K562 (cell line): Measurements from ENCODE around the gene CYP46A1. TPM values are rescaled to one million over a fixed set of nuclear protein-coding genes. Genes with fewer than 3 reads are reported as not detected.

Experiments used
- CGGBP1 ChIP-seq: fragments of 250-450 bp; sonication (Bioruptor Pico); IDR thresholded peaks from 2 replicates; pipeline ENCODE4 v1.9.0; 2021; ENCODE audit warnings: mild to moderate bottlenecking
- ETS1 ChIP-seq: conservative IDR thresholded peaks from 2 replicates; pipeline ENCODE4 v1.6.1; 2011; ENCODE audit warnings: low read depth, mild to moderate bottlenecking, low read length; ENCODE audit not compliant: control insufficient read depth
- FOXM1 ChIP-seq, 2 experiments: fragments of 450-650 bp in 1 of 2; sonication (generic) in 1 of 2; formaldehyde crosslinking in 1 of 2; IDR thresholded peaks; 2 replicates each; pipeline versions ENCODE4 v1.6.1 to v1.9.0; 2017 to 2022; ENCODE audit warnings: low read depth in 2 of 2, mild to moderate bottlenecking in 2 of 2, missing genetic modification reagents in 1 of 2, moderate library complexity in 1 of 2
- HINFP ChIP-seq: fragments of 450-650 bp; conservative IDR thresholded peaks from 2 replicates; pipeline ENCODE4 v1.6.1; 2016; ENCODE audit warnings: missing genetic modification characterization, low read depth, mild to moderate bottlenecking, control low read depth, missing compliant biosample characterization
- KHSRP ChIP-seq: fragments of 450-650 bp; IDR thresholded peaks from 2 replicates; pipeline ENCODE4 v1.6.1; 2017
- NFIC ChIP-seq: fragments of 450-650 bp; IDR thresholded peaks from 2 replicates; pipeline ENCODE4 v1.6.1; 2017; ENCODE audit warnings: mild to moderate bottlenecking, inconsistent platforms
- NR2F6 ChIP-seq: fragments of 450-650 bp; formaldehyde crosslinking; IDR thresholded peaks from 2 replicates; pipeline ENCODE4 v1.4.0; 2020; ENCODE audit warnings: mild to moderate bottlenecking
- ZNF644 ChIP-seq: fragments of 200-800 bp; sonication (Bioruptor generic); IDR thresholded peaks from 2 replicates; pipeline ENCODE4 v1.6.1; 2016; ENCODE audit warnings: low read depth, missing genetic modification characterization, missing compliant biosample characterization
- polyA plus RNA-seq, 8 experiments: library from polyadenylated mRNA; depleted of rRNA in 4 of 8; stranded (reverse) in 5 of 8; unstranded in 3 of 8; fragments of >200 nt; fragmentation: Nextera tagmentation in 2 of 8; fragmentation: Illumina TruSeq in 1 of 8; extraction: Ambion mirVana in 2 of 8; extraction: Trizol in 1 of 8; gene quantifications; 2 replicates each; pipeline versions ENCODE4 v1.2.1 to v1.2.3, GENCODE V29; 2011 to 2014; ENCODE audit warnings: inconsistent platforms in 1 of 8, missing spikeins in 1 of 8
- total RNA-seq, 7 experiments: library from RNA; depleted of rRNA in 6 of 7; stranded (reverse); fragments of >200 nt in 6 of 7; fragmentation: Illumina TruSeq in 2 of 7; extraction: Trizol in 2 of 7; gene quantifications; 2 replicates each; pipeline versions ENCODE4 v1.2.1 to v1.2.3, GENCODE V29; 2011 to 2021; ENCODE audit warnings: low replicate concordance in 1 of 7

The CYP46A1 gene
- total and polyA plus RNA-seq, 9 of the 15 experiments (the other 6 are each of a cell fraction or from before 2014, with no cell fraction given) = not detected

GRCh38 chr14:99676657-99677056 is 7.4 kb upstream of the CYP46A1 start (continued):
- TF ChIP-seq CGGBP1 (CRISPR knock-in tag) (no peak), ETS1 (no peak), HINFP (tag) (no peak), FOXM1 (IDR thresholded peaks at IDR 0.05; ENCODE audit: low read depth) (no peak), FOXM1 (CRISPR knock-in tag; IDR thresholded peaks at IDR 0.05; ENCODE audit: low read depth) (no peak), ZNF644 (no peak), NFIC (peak; percentile 84), KHSRP (no peak), NR2F6 (CRISPR knock-in tag) (no peak)
